ENCODE measurements around the gene C11orf52.

Gene C11orf52

DNA sequence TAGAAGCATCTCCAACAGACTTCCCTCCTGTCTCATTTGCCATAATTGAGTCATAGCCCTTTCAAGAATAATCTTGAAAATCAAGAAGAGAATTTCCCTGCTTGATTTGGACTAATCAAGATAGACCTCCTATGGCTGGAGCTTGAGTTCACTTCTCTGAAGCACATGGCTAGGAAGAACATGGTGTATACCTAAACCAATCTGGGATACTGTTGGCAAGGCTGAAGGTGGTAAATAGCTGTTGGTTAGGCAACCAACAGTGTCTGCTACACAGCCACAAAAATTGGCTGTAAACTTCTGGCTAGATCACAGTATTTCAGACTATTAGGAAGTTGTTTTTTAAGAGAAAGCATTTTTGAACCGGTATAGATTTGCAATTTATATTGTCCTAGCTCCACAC lies 12.0 kb upstream of the C11orf52 start:
- FAIRE-seq (no peak), DNase-seq (ENCODE audit: insufficient read length, low spot score) (no peak)
- no peak for TF ChIP-seq POLR2A (IDR thresholded peaks at IDR 0.05; ENCODE audit: low read depth, low read length)

- no peak for FAIRE-seq
- no peak for TF ChIP-seq POLR2A (IDR thresholded peaks at IDR 0.05; ENCODE audit: low read depth, low read length)
- no peak for DNase-seq (ENCODE audit: insufficient read length, low spot score)
Measured at GRCh38 chr11:111908639-111909305, 9.9 kb upstream of the C11orf52 start.

DNA sequence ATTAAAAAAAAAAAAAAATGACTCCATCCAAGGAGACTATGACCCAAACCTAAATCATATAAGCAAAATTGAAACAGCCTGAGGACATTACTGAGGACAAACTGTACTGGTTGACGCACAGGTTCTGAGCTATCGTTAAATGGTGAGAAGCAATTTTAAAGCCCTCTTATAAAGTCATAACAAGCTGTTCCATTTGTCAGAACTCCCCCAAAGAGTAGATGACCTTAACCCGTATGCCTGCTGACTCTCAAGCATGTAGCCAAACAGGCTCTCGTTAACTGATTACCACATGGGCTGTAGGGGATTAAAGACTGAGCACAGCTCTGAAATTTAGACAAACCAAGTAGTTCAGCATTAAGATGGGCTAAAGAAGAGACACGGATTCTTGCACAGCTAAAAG lies 9.3 kb upstream of the C11orf52 start:
- FAIRE-seq (no peak), DNase-seq (ENCODE audit: insufficient read length, low spot score) (no peak)
- TF ChIP-seq POLR2A (IDR thresholded peaks at IDR 0.05; ENCODE audit: low read depth, low read length) = no peak

DNA sequence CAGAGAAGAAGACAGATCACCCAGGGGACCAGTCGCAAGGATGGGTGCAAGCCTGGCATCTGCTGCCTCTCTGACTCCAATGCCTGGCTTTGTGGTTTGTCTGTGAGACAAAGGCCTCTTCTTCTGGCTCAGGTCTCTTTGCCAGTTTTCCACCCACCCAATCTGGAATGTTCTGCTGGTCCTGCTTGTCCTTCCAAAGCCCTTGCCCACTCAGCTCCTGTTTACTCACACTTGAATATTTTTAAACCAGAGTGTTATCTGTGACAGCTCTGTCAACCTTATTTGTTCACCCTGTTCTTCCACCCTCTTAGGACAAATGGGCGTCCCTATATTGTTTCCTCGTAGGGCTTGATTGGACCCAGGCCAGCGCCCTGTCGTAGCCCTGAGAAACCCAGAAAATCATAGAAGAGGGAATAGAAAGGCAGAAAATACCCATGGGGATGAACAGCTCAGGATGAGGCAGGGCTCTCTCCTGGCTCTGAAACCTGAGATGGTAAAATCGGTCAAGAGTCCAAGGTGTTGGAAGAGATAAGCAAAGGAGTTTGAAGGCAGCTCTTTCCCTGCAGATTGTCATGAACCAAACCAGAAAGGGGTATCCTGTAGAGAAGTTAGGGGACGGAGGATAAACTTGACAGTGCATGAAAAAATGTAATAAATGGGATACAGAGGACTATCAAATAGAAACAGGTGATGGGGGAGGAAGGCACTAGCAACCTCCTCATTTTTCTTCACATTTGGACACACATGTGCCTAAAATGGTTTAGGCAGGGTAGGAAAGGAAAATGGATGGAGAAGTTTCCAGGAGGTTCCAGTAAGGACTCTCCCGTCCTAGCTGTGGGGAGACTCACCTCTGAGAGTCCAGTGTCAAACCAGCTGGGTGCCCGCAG lies 7.8 kb upstream of the C11orf52 start:
- DNase-seq (ENCODE audit: insufficient read length, low spot score) (no peak), FAIRE-seq (no peak)
- TF ChIP-seq POLR2A (IDR thresholded peaks at IDR 0.05; ENCODE audit: low read depth, low read length) = no peak

DNA sequence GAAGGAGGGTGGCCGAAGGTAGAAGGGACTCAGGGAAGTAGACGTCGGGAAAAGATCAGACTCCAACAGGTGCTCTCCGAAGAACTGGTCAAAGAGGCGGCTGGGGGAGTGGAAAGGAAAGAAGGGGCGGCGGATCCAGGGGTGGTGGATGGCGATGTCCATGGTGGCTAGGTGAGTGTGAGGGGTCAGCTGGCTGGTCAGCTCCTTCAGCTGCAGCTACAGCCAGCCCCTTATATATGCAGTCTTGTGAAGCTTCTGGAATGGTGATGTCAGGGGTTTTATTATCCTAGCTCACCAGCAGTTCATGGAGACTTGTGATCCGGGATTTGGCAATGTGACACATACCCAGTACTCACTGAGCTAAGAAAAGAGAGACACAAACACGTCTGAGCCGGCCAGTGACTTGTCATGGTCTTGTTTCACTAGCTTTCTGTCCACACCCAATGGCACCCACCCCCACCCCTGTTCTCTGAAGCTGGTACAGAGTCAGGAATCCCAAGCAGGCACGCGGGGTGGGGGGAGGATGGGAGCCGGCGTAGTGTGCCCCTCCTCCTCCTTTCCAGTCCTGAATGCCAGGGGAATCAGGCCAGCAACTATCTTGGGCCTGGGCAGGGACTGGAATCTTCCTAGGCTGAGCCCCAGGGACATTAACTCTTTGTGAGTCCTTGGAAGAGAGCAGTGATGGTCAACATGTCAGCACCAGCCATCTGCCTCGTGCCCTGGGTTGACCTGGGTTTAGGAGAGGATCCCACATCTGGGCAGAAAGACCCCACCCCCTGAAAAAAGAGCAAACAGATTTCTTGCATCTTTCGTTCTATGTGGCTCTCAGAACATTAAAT lies 6.9 kb upstream of the C11orf52 start, which contains the start of gene CRYAB:
Gene CRYAB, minus strand, starts transcription at position 208 of the 839 bp plus-strand sequence. Its CDS starts 46 bp downstream, at position 162.
- no peak for TF ChIP-seq POLR2A (IDR thresholded peaks at IDR 0.05; ENCODE audit: low read depth, low read length)
- no peak for FAIRE-seq
- no peak for DNase-seq (ENCODE audit: insufficient read length, low spot score)

DNA sequence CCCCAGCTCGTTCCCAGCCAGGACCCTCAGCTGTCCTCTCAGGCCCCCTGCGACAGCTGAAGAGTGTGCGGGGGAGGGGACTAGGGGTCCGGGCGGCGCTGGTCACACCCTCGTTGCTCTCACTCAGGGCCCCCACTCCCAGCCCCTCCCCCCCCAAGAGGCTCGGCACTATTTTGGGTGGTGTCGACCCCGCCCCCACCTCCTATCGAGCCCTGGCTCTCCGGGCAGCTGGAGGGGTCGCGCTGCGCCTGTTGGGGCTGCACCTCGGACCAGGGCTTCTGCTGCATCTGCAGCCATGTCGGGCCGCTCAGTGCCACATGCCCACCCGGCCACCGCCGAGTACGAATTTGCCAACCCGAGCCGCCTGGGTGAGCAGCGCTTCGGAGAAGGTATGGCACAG lies 6.2 kb upstream of the C11orf52 start, which contains the start of gene HSPB2:
Gene HSPB2, plus strand, starts transcription at position 200 of the 400 bp plus-strand sequence. Its CDS starts 96 bp downstream, at position 296.
- DNase-seq (ENCODE audit: insufficient read length, low spot score) (no peak), FAIRE-seq (no peak)
- TF ChIP-seq POLR2A (IDR thresholded peaks at IDR 0.05; ENCODE audit: low read depth, low read length) = no peak

DNA sequence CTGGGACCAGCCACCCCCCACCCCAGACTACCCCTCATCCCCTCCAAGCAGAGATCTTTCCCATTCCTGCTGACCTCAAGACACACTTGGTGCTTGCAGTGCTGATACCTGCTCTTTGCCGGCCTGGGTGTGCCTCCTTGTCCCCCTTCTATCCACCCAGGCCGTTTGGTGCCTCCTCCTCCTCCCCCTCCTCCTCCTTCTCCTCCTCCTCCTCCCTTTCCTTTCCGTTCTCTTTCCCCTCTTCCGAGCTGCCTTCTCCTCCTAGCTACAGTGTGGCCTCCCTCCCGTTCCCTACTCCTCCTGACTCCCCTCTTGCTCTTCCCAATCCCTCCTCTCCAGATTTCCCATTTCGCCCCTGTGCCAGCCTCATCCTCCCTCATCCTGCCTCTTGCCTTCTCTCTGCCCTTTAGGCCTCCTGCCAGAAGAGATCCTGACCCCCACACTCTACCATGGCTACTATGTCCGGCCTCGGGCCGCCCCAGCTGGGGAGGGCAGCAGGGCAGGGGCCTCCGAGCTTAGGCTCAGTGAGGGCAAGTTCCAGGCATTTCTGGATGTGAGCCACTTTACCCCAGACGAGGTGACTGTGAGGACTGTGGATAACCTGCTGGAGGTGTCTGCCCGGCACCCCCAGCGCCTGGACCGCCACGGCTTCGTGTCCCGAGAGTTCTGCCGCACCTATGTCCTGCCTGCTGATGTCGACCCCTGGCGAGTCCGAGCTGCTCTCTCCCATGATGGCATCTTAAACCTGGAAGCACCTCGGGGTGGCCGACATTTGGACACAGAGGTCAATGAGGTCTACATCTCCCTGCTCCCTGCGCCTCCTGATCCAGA lies 5.5 kb upstream of the C11orf52 start:
- DNase-seq (ENCODE audit: insufficient read length, low spot score) (no peak), FAIRE-seq (no peak)
- no peak for TF ChIP-seq POLR2A (IDR thresholded peaks at IDR 0.05; ENCODE audit: low read depth, low read length)

DNA sequence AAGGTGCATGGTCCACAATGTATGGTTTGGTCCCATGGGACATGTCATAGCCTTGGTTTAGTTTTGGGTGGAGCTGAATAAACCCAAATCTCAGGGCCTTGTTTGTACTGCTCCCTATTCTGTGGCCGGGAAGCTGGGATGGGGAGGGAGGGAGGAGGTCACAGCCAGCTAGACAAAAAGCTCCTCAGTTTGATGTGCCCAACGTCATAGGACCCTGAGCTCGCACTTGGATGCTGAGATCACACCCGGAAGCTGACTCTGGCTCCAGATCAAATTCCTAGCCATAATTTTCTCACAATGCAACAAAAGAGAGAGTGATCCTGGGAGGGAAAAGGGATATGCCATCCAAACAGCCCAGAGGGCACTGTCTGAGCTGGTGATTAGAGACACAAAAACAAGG lies 4.7 kb upstream of the C11orf52 start:
- DNase-seq (ENCODE audit: insufficient read length, low spot score) (no peak), FAIRE-seq (no peak)
- no peak for TF ChIP-seq POLR2A (IDR thresholded peaks at IDR 0.05; ENCODE audit: low read depth, low read length)

DNA sequence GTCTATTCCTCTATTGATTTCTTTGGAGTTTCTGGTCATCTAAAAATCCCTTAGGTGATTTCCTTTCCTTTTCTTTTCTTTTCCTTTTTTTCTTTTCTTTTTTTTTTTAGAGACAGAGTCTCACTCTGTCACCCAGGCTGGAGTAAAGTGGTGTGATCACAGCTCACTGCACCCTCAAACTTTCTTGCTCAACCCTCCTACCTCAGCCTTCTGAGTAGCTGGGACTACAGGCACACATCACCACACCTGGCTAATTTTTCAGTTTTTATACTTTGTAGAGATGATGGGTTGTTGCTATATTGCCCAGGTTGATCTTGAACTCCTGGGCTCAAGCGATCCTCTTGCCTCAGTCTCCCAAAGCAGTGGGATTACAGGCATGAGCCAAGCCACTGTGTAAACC lies 1.9 kb upstream of the C11orf52 start:
- FAIRE-seq = no peak
- no peak for DNase-seq (ENCODE audit: insufficient read length, low spot score)
- TF ChIP-seq POLR2A (IDR thresholded peaks at IDR 0.05; ENCODE audit: low read depth, low read length) = no peak

DNA sequence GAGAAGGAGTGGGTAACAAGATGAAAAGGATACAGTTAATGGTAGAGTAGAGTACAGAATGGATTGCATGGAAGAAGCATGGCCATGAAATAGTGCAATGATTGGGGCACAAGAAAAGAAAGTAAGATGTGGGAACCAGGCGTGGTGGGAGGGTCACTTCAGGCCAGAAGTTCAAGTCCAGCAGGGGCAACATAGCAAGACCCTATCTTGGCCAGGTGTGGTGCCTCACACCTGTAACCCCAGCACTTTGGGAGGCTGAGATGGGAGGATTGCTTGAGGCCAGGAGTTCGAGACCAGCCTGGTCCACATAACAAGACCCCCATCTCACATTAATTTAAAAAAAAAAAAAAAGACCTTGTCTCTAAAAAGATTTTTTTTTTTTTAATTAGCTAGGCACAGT lies 1.4 kb upstream of the C11orf52 start:
- no peak for TF ChIP-seq POLR2A (IDR thresholded peaks at IDR 0.05; ENCODE audit: low read depth, low read length)
- no peak for DNase-seq (ENCODE audit: insufficient read length, low spot score)
- no peak for FAIRE-seq

- DNase-seq (ENCODE audit: insufficient read length, low spot score) = no peak
- TF ChIP-seq POLR2A (IDR thresholded peaks at IDR 0.05; ENCODE audit: low read depth, low read length) = no peak
- FAIRE-seq = no peak
Measured at GRCh38 chr11:111917788-111918187, 925 bp upstream of the C11orf52 start.

DNA sequence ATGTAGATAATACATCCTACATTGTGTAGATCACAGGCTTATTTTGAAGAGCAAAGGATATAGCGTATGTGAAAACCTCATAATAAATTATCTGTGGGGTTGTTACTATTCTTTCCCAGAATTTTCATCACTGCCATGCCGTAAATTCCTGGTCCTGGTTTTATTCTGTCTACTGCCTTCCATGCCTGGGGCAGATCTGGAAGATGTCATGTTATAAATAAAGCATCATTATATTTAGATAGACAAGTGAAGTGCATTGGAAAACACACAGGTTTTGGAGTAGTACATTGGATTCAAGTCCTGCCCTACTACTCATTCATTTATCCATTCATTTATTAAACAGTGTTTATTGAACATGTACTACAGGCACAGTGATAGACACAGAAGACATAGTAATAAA lies 2.2 kb downstream of the C11orf52 start:
- DNase-seq (ENCODE audit: insufficient read length, low spot score) (no peak), FAIRE-seq (no peak)
- TF ChIP-seq POLR2A (IDR thresholded peaks at IDR 0.05; ENCODE audit: low read depth, low read length) = no peak
